ENCODE measurements around the gene PKIB.
"Not testable (repeated sequence)": the region's sequence is repeated elsewhere in the genome, so short reads cannot be mapped to it uniquely, and the experiment has no call there.

Gene PKIB, protein sequence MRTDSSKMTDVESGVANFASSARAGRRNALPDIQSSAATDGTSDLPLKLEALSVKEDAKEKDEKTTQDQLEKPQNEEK

DNA sequence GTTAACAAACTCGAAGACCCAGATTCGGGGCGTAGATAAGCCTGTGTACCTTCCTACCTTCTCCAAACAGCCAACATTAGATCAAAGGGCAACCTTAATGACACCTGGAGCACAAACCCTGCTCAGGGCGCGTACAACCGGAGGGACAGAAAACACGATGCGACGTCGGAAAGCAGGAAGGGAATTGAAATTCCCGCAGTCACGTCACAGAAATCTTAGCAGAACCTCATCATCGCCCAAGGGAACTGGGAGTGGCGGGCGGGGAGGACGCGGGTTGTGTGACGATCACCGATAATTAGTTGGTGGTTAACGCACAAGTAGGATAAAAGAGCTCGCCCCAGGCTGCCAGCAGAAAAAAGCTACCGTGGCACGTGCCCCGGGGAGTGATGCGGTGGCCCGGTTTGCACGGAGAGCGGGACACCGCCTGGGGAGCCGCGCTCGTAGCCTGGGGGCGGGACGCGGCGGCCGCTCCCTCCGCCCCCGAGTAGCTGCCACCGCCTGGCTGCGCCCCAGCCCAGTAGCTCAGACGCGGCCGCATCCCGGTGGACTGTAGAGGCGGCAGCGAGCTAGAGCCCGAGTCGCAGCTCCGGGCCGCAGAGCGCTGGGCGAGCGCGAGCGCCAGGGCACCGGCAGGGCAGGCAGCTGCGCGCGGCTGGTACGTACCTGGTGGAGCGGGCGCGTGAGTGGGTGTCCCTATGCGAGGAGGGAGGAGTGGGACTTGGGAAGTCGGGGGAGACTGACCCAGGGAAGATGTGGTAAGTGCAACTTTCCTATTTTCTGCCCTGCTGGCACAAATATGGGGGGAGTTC, at the start of gene PKIB:
Gene PKIB, plus strand, starts transcription at position 525 of the 809 bp plus-strand sequence. CDS start 107,390 bp downstream, outside the sequence.
- no peak for DNase-seq (ENCODE audit: low read depth)

DNA sequence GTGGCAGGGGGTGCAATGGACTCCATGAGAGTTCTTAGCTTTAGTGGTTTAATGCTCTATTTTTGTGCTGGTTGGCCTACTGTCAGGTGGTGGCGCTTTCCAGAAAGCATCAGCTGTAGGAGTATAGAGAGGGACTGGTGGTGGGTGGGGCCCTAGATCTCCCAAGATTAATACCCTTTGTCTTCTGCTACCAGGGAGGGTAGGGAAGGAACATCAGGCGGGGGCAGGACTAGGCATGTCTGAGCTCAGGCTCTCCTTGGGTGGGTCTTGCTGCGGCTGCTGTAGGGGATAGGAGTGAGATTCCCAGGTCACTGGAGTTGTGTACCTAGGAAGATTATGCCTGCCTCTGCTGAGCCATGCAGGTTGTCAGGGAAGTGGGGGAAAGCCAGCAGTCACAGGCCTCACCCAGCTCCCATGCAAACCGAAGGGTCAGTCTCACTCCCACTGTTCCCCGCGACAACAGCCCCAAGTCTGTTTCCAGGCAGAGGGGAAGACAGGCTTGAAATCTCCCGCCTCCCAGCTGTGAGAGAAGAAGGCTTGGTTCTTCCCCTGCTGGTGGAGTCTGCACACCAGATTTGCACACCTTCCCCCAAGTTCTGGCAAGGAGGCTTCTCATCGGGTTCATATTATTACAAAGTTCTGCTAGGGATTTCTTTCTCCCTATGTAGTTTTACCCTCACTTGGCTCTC, 46.7 kb upstream of the PKIB start:
- DNase-seq (ENCODE audit: low read depth), result no peak

DNA sequence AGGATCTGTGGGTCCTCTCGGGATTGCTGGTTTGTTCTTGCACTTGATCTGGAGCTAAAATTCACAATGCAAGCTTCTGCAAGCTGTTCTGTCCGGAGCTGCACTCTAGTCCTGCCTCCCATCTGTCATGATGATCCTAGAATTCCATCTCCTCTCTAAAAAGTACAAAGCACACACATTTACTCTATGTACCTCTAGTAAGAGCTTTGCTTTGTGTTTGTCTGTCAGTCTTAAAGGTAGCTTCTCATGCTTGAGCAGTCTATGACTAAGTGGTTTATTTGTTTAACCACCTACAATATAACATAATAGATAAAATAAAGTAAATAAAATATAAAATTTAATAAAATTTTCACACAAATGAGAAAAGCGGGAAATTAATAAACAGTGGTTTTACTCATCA, 46.0 kb upstream of the PKIB start:
- no peak for DNase-seq (ENCODE audit: low read depth)

DNA sequence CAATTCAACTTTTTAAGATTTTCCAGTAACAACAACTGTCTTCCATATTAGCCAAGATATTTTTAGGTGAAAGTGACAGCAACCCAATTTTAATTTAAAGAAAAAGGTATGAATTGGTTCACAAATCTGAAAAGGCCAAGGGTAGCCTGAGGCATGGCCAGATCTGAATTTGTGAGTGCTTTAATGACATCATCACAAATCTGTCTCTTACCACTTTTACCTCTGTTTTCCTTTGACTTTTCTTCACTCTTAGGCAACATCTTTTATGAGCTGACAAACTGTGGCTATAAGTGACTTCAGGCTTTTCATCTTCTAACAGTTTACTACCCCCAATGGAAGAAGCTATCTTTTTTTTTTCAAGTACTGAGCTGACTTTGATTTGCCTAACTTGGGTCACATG, 44.5 kb upstream of the PKIB start:
- no peak for DNase-seq (ENCODE audit: low read depth)

DNA sequence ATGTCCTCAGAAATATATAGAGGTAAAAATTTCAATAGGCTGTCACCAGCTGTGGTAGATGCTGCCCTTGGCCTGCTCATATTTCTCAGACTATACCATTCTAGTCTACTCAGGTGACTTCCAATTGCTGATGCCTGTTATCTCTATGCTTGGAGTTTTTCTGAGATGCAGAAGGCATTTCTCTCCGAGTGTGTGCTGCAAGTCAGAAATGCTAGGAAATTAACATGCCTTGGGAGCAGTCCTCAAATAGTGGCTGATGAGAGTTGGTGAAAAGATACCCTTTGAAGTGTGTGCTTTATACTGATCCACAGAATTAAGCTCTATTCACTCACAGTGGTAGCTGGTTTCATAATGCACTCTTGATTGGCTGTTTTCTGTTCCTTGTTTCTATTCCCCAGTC, 43.2 kb upstream of the PKIB start:
- DNase-seq (ENCODE audit: low read depth), result no peak

DNA sequence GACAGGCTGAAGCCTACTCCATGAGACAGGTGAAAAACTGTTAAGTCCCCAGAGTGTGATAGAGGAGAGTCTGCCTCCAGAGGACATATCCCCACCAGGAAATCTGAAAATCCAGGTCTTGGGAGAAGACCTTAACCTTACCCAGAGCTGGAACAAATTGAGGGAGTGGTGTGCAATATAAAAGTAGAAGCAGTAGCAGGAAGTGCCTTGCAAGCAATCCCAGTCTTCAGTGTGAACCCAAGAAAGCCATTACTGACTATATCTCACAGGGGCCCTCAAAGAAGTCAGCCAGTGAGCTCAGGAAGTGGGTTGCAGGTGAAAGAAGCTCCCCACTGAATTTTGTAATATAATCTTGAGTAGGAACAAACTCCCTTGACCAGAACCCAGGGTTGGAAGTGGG, 41.9 kb upstream of the PKIB start:
- DNase-seq (ENCODE audit: low read depth), result no peak

DNA sequence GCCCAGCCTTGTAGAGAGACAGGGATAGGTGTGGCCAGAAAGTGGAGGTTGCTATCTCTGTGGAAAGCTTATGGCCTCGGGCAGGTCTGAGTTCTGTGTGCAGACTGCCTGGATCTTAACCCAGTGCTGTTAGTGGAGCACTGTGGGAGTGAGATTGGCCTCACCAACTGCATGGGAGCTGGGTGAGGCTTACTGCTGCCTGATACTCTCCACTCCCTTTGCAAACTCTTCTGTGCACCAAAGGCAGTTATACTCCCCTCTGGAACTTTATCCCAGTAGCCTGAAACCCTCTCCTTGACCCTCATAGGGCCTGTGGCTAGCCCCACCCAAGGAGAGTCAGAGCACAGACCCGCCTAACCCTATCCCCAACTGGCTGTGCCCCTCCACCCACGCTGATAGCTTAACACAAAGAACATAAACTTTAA, 41.4 kb upstream of the PKIB start:
- no peak for DNase-seq (ENCODE audit: low read depth)

DNA sequence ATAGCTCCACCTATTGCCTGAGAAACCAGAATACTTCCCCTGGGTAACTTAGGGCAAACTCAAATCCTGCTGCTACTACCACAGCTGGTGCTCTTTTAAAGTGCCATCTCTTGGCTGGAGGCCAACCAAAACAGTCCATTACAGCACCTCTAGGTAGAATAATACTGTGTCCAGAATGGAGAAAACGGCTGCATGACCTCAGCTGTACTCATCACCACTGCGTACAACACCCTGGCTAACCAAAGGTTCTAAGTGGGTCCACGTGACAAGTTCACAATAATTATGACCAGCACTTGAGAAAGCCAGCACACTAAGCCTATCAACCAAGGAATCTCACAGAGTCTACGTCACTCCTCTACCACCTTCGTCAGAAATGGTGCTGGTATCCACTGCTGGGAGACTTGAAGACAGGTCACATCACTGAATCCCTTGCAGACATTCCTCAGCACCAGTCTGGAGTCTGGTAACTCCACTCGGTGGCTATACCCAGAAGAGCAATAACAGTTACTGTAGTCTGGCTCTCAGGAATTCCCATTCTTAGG, 40.9 kb upstream of the PKIB start:
- no peak for DNase-seq (ENCODE audit: low read depth)

DNA sequence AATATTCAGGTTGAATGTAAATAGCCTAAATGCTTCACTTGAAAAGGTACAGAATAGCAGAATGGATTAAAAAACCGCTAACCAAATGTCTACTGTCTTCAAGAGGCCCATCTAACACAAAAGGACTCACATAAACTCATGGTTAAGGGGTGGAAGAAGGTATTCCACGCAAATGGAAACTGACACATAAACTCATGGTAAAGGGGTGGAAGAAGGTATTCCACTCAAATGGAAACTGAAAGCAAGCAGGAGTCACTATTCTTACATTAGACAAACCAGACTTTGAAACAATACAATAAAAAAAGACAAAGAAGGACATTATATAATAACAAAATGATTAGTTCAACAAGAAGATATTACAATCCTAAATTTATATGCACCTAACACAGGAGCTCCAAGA, 38.3 kb upstream of the PKIB start:
- no peak for DNase-seq (ENCODE audit: low read depth)

DNA sequence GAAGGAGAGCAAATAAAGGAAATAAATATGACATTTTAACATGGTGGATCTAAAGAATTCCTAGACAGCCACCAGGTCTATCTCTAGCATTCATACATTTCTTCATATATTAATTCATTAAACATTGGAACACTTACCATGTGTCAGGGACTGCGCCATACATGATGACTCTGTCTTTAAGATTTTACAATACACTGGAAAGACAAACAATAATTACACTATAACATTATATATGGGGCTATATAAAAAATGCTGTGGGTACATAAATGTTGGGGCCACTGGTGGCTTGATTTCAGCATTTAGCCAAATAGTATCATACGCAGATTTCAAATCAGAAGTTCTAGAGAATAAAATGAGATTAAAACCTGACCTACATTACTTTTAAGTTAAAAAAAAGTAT, 33.3 kb upstream of the PKIB start:
- DNase-seq (ENCODE audit: low read depth), result no peak

DNA sequence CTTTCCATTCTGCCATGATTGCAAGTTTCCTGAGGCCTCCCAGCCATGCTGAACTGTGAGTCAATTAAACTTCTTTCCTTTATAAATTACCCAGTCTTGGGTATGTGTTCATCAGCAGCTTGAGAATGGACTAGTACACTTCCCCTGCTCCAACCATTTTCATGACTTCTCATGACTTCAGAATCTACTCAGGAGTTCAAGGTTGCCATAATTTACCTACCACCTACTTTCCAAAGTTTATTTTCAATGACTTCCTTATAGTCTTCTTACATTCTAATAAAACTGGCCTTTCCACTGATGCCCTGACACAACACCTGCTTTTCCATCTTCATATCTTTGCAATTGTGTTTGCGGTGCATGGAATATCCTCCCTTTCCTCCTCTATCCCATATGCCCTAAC, 31.2 kb upstream of the PKIB start:
- no peak for DNase-seq (ENCODE audit: low read depth)

DNA sequence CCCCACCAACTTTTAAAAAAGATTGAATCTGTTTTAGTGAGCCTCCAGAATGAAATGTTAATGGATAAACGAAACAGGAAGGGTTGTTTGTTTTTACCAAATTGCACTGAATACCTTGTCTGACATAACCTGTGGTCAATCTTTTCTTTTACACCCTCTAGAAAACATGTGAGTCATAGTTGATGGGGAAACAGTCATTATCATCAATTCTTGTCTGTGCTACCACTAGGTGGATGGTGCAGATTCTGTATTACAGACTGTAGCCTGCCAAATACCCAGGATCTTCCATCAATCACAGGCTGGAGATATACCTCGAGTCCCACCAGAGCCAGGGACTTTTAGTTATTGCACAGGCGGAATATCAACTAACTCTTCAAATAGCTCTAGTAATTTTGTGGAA, 29.5 kb upstream of the PKIB start:
- DNase-seq (ENCODE audit: low read depth), result no peak

DNA sequence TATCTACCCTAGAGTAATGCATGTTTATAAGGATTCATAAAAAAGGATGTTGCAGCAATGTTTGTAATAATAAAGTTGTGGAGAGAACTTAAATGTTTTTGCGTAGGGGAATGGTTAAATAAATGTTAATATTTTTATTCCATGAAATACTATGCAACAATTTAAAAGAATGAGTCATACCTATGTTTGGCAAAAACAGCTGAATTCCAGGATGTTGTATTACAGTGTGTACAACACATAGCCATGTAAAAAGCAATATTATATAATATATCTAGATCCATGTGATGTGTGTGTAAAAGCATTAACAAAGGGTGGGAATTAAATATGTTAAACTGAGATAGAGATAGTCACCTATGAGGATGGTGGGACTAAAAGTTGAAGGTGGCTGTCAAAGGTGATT, 21.1 kb upstream of the PKIB start:
- no peak for DNase-seq (ENCODE audit: low read depth)

DNA sequence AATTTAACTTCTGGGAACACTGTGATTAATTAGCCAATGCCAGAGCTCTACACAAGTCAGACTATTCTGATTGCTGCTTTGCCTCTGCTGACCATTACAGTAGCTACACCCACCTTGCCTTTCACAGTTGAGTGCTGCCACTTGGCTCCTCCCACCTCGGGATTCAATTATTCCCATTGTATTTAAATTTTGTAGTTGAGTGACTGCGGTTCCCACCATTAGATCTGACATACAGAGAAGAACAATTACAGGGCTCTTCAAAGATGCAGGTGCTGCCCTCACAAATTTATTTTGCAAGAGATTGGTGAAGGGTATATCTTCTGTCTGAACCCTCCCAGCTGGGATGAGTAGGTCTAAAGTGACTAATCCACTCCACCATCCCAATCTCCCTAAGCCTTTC, 11.9 kb upstream of the PKIB start:
- DNase-seq (ENCODE audit: low read depth), result not testable (repeated sequence)

DNA sequence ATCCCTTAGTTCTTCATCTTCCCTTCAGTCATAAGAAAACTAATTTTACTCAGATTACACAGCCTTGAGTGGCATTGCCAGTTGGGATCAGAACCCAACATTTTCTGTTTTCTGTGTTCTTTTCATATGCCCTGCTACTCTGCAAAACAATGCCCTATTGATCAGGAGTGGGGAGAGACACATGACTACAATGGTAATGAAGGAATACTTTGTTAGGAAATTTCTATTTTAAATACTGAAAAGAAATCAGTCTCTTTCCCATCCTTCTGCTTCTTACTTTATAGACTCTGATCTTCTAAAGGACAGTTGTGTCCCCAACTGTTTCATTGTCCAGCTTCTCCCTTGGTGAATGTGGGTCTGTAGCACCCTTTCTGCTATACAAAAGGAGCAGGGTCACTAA, 5.5 kb upstream of the PKIB start:
- no peak for DNase-seq (ENCODE audit: low read depth)

DNA sequence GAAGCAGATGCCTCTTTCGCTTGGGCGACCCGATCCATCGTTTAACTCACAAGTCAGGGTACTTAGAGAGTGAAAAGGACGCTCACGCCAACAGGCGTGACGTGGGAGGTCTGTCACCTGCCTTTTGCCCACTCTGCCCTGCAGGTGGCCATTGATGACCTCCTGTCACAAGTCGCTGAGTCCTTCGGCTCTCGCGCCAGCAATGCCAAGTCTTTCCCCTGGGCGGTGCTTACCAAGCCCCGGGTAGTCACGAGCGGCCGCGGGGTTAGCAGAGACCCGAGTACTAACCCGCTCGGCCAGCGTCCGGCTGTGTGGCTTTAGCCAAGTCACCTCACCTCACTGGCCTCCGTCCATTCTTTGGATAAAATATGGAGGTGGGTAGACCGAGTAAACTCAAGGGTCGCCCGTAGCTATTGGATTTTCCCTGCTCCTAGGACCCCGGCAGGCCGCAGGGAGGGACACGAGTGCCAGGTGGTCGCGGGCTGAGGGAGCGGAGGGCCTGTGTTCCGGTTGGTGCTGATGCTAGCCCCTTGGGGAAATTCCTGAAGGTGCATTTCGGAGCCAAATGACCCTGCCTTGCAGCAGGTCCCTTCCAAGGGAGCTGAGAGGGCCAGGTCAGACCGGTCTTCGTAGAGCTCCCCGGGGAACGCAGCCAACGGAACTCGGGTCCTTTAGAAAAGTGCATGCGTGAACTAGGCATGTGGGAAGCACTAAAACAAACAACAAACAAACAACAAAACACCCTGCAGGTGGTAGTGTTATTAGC, 668 bp downstream of the PKIB start:
- no peak for DNase-seq (ENCODE audit: low read depth)

DNA sequence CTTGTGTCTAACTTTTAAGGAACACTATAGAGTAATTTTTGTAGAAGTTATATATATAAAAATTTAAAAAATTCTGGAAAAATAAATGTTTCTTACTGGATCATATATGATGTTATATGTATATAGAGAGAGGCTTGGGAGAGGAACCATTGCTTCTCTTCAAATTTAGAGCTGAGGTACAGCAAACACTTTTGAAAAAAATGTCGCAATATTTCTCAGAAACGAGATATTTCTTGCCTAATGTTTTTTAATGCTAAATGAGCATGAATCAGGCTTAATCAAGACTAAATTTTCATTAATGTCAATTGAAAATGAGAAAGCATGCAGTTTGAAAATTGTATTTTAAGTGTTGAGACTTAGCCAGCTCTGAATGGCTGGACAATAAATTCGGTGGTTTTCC, 2.6 kb downstream of the PKIB start:
- DNase-seq (ENCODE audit: low read depth), result no peak

DNA sequence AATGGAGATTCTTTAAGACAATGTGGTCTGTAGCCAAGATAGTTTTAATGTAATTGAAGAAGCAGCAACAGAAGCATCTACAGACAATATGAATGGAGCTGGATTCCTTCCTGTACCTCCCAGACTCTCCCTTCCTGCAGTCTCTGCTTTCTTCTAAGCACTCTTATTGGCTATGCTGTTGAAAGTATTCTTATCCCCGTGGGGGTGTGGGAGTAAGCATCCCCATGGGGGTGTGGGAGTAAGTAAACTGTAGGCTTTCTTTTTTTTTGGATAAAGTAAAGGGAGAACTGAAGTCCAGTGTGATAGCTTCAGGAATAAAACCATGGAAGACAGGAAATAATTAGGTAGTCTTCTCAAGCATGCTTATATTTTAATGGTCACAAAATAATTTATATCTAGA, 4.1 kb downstream of the PKIB start:
- DNase-seq (ENCODE audit: low read depth), result no peak

DNA sequence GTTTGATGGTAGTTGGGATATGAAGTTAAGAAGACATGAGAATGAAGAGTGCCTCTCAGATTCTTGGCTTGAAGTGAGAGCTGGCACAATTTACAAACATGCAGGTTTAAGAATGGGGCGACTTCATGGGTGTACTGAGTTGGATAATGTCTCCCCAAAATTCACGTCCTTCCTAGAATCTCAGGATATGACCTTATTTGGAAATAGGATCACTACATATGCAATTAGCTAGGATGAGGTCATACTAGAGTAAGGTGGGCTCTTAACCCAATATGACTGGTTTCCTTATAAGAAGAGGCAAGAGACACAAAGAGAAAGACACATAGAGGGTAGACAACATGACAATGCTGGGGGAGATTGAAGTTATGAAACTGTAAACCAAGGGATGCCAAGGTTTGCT, 5.2 kb downstream of the PKIB start:
- DNase-seq (ENCODE audit: low read depth), result no peak

DNA sequence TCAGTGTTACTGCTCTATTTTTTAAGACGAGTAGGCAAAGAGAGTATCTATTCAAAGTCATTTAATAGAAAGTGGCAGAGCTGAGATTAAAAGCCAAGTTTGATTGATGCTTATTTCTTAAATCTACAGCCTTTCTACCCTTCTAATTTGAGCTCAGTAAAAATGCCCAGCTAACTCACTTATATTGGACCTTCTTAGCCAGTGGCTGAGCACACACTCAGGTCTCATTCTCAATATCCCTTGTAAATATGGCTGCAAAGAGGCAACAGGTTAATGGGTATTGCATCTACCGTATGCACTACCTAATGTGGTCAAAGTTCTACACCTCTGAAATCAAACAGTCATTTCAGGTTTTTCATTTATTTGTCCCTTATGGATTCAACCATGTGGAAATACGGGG, 6.7 kb downstream of the PKIB start:
- no peak for DNase-seq (ENCODE audit: low read depth)

DNA sequence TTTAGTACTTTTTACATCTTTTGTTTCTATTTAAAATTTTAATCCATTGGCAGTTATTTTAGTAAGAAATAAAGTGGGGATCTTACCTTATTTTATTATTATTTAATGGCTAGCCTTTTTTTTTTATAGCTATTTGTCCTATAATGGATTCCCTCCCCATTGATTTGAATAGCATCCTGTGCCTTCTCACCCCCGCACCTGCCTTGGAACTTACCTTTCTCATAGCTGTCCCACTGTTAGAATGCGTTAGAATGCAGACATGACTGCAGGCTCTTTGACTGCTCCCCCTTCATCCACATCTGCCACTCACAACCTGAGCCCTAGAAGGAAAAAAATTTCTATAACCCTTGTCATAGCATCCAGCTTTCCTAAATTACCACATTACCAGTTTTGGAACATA, 9.1 kb downstream of the PKIB start:
- DNase-seq (ENCODE audit: low read depth), result no peak

DNA sequence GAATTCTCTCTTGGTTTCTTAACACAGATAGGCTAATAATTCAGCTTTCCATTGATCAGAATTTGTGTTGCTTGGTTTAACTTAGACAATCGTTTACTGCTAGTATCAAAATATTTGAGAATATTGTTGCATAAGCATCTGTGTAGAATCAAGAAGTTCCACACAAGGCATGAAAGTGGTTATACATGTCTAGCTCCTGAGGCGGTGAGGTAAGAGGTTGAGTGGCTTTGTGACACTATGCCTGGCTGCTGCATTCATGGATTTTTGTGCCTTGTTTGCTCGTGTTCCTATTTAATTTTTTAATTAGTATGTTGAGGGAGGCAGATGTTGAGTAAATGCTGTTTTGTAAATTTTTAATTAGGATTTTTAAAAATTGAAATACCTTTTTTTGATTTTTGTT, 10.2 kb downstream of the PKIB start:
- no peak for DNase-seq (ENCODE audit: low read depth)

DNA sequence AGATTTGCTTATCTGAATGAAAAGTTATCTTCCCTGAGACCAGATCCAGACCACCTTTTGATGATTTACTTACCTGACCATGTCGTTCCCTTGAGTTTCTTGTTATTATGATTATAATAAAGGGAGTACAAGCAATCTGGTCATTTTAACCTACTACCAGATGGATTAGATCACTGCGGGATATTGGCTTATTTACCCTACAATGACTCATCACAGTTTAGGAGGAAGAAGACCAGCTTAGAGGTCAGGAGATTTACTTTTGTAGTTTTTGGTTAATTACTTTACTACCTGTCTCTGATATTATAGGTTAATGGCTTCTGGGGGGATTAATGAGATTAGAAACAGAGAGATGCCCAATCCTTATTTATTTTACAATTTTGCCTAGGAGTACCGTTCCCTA, 10.7 kb downstream of the PKIB start:
- DNase-seq (ENCODE audit: low read depth), result no peak

Measured in activated gamma-delta T cell treated with anti-CD3 and anti-CD28 coated beads, Interleukin-2, amount 50 U/mL, for 16 hours (primary cell).